ENCODE results near the gene ROBO1.
"Not testable (repeated sequence)": the region's sequence is repeated elsewhere in the genome, so short reads cannot be mapped to it uniquely, and the experiment has no call there.

ROBO1 gene

DNA sequence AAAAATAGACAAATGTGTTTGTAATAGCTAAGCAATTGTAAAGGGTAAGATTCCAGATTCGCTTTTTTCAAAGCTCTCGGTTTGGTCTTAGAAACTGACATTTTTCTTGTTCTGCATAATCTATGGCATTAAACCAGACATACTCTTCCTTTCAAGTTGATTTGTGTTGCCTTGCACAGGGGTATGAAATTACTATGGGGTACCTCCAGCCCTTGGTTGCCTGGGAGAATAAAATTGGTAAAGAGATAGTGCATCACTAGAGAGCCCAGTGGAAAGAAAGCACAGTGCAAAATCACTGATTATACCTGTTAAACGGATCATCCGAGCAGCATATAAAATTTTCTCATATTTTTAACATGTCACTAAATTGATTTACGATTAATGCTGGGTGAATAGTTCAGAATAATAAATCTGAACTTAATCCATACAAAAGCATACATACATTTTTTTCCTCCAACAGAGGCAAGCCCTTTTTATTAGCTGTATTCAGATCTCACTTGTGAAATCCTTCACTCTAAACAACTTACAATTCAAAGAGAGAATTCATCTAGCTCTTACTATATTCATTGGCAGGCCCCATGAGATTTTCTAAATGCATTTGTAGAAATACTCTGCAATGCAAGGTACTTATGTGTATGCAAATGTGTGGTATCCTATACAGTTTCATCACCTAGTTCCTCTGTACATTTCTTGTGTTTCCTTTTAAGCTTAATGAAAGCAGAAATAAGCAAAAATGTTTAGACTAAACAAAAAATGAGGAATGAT, 224.4 kb downstream of the ROBO1 start:
- DNase-seq = no peak

GRCh38 chr3:79534727-79535126, 233.1 kb downstream of the ROBO1 start:
- DNase-seq = no peak

DNA sequence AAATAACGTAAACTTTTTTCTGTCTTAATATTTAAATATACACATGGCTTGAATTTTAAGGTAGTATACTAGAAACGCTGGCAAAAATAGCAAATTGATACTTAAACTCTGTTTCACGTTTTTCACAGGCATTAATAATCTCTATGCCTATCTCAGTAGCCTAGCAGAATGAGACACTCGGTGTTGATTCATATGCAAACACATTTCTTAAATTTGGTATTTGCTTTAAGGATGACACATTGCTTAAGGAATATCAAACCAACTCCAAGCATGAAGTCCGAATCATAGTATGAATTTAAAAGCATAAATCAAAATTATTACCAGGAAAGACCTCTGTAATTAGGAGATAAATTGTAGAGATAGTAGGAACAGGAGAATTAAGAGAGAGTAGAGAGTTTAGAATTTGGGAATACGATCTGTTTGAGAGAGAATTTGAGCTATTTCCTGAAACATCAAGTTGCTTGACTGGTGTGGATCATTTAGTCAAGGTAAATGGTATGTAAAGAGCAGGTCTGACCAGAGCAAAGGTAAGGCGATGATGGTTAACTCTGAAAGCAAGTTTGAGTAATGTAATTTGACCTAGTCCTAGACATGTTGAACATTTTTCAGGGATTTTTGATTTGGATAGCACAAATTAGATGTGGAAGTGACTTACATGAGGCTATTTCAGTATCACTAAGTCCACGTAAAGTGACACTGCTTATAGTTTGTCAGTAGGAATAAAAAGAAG, 236.1 kb downstream of the ROBO1 start:
- no peak for DNase-seq

- DNase-seq = no peak
Observed at GRCh38 chr3:79521221-79521848, 246.5 kb downstream of the ROBO1 start.

DNA sequence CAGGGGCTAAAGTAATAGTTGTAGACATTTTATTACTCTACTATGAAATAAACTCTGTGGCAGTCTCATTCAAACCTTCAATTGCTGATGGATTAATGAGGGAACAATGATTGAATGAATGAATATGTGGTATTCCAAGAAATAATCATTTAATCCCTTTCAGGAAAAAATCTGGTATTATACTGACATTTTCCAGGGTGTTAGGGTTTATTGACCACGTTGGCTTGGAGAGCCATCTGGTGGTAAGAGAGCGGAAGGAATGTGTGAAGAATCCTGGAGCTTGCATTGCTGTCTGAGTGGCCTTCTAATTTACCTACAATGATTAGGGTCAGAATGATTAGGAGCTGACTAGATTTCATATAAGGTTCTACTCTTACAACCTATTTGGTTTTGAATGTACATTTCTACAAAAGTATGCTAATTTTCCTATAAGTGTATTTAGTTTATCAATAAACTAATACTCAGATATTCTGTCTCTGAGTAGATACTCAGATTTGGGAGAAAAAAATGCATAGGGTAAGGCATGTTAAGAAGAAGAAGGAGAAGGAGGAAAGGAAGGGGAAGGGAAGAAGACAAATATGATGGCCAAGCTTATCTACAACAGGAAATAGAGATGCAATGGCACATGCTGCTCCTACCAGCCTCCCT, 249.9 kb downstream of the ROBO1 start:
- DNase-seq = no peak

- DNase-seq = no peak
Observed at GRCh38 chr3:79516795-79517194, 251.0 kb downstream of the ROBO1 start.

- DNase-seq = no peak
Observed at GRCh38 chr3:79515072-79515471, 252.7 kb downstream of the ROBO1 start.

- DNase-seq = no peak
Observed at GRCh38 chr3:79514069-79514468, 253.7 kb downstream of the ROBO1 start.

DNA sequence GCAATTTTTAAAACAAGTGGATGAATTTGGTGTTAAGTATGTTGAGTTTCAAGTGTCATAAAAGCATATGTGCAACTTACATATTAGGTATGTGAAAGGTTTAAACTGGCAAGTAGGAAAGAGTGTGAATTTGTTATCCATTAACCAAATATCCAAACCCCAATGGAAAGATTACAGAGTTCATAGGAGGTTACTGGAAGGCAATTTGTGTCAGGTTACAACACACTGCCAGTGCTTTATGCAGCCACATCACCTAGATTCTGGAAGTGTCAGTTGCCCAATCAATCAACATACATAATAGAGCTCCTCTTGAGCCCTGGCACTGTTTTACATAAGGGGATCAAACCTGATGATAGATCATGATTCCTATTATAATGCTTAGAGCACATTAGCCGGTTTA, 261.0 kb downstream of the ROBO1 start:
- no peak for DNase-seq

- not testable (repeated sequence) for DNase-seq
Observed at GRCh38 chr3:79502216-79502681, 265.5 kb downstream of the ROBO1 start.

- no peak for DNase-seq
Observed at GRCh38 chr3:79497447-79498111, 270.2 kb downstream of the ROBO1 start.

DNA sequence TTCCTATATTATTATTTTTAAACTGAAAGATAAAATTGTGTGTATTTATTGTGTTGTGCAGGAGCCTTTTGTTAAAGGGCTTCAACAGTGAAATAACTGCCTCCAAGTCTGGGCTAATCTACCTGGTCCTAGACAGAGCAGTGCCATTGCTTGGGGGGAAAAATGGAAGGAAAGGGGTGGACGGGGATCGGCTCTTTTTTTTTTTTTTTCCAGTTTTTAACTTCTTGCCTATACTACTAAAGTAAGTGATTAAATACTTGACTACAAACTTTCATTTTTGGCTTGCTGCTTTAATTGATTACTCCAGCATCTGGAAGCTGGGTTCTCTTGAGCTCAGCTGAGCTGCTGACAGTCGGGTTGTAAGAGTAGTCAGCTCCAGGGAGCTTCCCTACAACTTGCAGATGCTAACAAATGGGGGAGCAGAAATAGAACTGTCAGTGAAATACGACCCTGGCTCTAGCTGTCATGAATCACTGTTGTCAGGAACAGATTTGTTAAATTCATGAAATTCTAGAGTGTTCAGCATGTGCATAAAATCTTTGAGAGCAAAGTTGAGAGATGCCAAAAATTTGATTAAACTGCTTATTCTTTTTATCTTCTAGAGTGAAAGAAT, 276.7 kb downstream of the ROBO1 start:
- no peak for DNase-seq

- no peak for DNase-seq
Observed at GRCh38 chr3:79490165-79491028, 277.4 kb downstream of the ROBO1 start.

DNA sequence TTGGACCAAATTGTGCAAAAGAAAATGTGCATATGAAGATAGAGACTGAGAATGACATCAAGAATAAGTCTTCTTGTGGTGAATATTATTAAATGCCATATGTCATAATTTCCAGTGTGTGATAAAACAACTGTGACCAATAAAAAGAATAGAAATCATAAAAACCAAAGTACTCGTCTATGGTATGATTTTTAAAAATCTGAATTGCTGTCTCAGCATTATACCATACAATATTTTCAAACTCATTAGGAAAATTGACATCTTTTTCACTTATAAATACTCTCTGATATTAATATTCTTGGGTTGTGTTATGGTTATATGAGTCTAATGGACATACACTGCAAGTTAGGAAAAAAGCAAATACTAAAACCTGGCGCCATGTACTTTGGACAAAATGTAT, 279.4 kb downstream of the ROBO1 start:
- no peak for DNase-seq

- no peak for DNase-seq
Observed at GRCh38 chr3:79480746-79481145, 287.1 kb downstream of the ROBO1 start.

DNA sequence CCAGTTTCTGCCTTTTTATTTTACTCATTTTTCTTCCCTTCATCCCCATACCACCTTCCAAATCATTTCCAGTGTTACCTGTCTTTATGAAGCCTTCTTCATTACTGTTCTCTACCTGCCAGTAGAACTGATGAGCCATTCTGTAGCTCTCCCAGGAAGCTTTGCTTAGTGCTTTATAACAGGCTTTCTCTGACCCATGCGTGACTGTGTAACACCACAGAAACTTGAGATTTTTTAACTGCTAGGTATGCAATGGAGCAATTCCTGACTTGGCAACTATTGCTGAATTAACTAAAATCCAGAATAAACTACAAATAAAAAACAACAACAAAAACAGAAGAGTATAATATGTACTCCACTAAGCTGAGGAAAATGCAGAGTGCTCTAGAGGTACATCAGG, 289.2 kb downstream of the ROBO1 start:
- no peak for DNase-seq

DNA sequence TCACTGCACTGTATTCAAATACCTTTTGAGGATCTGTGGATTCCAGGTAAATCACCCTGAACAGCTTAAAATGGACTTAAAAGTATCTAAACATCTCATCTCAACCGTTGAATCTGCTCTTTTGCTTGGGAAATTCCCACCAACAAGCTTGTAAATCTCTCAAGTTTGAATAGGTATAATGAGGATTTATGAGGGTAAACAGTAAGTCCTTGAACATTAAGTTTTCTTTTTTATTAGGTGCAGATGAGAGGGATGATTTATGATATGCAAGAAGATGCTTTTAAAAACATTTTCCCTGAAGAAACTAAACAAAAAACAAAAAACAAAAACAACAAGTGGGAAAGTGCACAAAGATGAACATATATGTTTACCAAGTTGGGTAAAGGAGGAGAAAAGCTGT, 290.6 kb downstream of the ROBO1 start:
- no peak for DNase-seq

GRCh38 chr3:79473993-79474392, 293.8 kb downstream of the ROBO1 start:
- no peak for DNase-seq

DNA sequence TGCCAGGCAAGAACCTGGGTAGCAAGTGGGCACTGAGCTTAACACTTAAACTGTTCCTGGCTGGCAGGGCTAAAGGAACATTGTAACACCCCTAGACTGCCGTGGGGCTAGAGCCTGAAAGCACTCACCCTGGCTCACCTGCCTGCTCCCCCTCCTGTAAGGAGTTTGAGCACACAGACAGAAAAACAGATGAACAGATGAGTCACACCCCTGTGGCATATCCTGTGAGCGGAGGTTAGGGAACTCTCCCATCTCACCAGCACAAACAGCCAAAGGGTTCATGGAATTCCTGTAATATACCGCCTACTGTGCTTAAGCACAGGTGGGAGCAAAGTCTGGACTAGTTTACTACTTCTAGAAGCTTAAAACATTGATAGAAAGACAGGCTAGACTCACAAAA, 300.1 kb downstream of the ROBO1 start:
- DNase-seq = no peak

DNA sequence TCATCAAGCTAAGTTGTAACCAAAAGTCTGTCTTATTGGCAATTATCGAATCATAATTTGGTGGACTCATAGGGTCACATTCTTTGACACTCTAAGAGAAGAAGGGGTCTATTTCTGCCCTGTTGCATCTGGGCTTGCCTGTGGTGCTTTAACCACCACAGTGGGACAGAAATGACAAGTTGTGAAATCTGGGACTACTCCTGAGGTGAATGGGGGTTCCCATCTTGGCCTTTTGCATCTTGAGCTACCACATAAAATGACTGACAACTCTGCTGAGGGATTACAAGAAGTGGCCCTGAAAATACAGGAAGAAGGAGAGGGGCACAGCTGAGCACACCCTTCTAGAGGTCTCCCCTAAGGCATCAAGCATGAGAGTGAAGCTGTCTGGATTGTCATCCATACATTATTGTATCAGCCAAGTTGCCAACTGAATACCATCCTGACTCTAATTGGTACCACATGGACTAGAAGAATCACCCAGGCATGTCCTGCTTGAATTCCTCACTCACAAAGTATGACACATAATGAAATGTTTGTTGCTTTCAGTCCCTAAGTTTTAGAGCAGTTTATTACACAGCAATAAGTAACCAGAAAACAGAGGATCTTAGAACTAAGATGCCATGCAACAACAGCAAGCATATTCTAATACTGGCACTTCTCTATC, 306.5 kb downstream of the ROBO1 start:
- DNase-seq = no peak

- no peak for DNase-seq
Observed at GRCh38 chr3:79453600-79453999, 314.2 kb downstream of the ROBO1 start.
